BJ (cell line): Measurements from ENCODE around the gene NTRK3. TPM values are rescaled to one million over a fixed set of nuclear protein-coding genes. Genes with fewer than 3 reads are reported as not detected.

Experiments used
- CTCF ChIA-PET: fragments of 350-600 bp; formaldehyde crosslinking; extraction: SDS; loops from one replicate; lab custom pipeline; 2021; ENCODE audit warnings: antibody characterized with exemption, inconsistent platforms; lab: Yijun Ruan, JAX
- POLR2A ChIA-PET: fragments of 300-600 bp; sonication (Branson Sonifier 250); formaldehyde crosslinking; extraction: SDS; loops from one replicate; lab custom pipeline; 2021; ENCODE audit warnings: antibody characterized with exemption; lab: Charles Lee
- DNase-seq: peaks from one replicate; pipeline ENCODE4 v3.0.0-alpha.2; 2011; ENCODE audit warnings: low read depth
- H3K27me3 ChIP-seq: 2 replicates; pipeline ENCODE4 v1.6.0; 2011; ENCODE audit warnings: low read length; ENCODE audit not compliant: control insufficient read depth, insufficient read depth
- H3K36me3 ChIP-seq: 2 replicates; pipeline ENCODE4 v1.5.1; 2011; ENCODE audit warnings: low read length; ENCODE audit not compliant: control insufficient read depth, insufficient read depth
- H3K4me3 ChIP-seq: 2 replicates; pipeline ENCODE4 v1.5.1; 2011; ENCODE audit warnings: low read depth, mild to moderate bottlenecking, control low read depth, low read length
- polyA plus RNA-seq: library from polyadenylated mRNA; depleted of rRNA; stranded (reverse); fragments of >200 nt; gene quantifications from 2 replicates; pipeline ENCODE4 v1.2.3, GENCODE V29; 2011; rRNA removed
- small RNA-seq: library from RNA; depleted of rRNA; stranded (forward); fragments of <200 nt; gene quantifications from one replicate; pipeline ENCODE3, GENCODE V24; 2012; ENCODE audit warnings: low replicate concordance, low read depth; ENCODE audit not compliant: insufficient read length
- TF ChIP-seq, protein P1 (sequence below): IDR thresholded peaks from 2 replicates; pipeline ENCODE4 v1.5.1; 2011; ENCODE audit warnings: low read depth, mild to moderate bottlenecking, control low read depth, inconsistent platforms, low read length, moderate library complexity; ENCODE audit not compliant: insufficient read depth

Gene NTRK3
- polyA plus RNA-seq, 1 experiment, result 0.12 TPM

DNA sequence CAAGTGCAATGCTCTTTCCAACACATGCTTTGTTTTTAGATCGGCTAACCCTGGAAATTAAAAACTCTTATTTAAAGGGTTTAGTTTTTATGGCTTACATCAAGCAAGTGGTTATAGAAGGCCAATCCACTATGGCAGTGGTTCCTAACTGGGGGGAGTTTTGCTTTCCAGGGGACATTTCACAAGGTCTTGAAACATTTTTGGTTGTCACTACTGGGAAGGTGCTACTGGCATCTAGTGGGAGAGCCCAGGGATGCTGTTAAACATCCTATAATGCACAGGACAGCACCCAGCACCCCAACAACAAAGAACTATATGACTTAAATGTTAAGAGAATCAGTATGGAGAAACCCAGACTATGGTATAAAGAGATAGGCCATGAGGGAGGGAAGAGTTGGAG is 439.0 kb downstream of the NTRK3 start:
- ChIA-PET CTCF (interaction anchor here (1.6 kb wide), 1 partner anchor 8 kb away, joined by 6 read pairs; no protein-coding TSS in a partner anchor), POLR2A (interaction anchor here (0.6 kb wide), 1 partner anchor 11 kb away, joined by 3 read pairs; no protein-coding TSS in a partner anchor)
- no peak for DNase-seq
- no peaks in the 10 kb centered on the region for H3K36me3 ChIP-seq
- H3K27me3 ChIP-seq, result no peaks in the 10 kb centered on the region
- H3K4me3 ChIP-seq, result no peak overlapping the region
- TF ChIP-seq, protein P1, sequence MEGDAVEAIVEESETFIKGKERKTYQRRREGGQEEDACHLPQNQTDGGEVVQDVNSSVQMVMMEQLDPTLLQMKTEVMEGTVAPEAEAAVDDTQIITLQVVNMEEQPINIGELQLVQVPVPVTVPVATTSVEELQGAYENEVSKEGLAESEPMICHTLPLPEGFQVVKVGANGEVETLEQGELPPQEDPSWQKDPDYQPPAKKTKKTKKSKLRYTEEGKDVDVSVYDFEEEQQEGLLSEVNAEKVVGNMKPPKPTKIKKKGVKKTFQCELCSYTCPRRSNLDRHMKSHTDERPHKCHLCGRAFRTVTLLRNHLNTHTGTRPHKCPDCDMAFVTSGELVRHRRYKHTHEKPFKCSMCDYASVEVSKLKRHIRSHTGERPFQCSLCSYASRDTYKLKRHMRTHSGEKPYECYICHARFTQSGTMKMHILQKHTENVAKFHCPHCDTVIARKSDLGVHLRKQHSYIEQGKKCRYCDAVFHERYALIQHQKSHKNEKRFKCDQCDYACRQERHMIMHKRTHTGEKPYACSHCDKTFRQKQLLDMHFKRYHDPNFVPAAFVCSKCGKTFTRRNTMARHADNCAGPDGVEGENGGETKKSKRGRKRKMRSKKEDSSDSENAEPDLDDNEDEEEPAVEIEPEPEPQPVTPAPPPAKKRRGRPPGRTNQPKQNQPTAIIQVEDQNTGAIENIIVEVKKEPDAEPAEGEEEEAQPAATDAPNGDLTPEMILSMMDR, result 0 out of 2 replicates have a peak, but pooled peaks have one; percentile 13

DNA sequence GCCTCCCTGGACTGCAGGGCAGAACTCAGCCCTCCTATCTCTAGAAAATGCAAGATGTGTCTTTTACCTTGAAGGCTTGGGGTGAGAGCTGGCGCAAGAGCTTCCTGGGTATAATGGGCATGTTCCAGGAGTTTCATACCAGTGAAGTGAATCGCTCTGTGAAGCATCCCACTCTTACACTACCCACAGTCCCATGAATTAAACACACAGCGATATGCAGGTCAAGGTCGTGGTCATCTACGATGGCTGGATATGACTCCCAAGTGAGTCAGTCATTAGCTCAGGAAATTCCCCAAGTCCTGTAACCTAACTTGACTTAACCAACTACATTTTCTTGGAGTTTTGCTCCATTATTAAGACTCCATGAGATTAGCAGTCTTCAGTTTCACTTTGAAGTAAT is 439.7 kb downstream of the NTRK3 start:
- Histone ChIP-seq H3K36me3 (no peaks in the 10 kb centered on the region), H3K4me3 (no peak overlapping the region), H3K27me3 (no peaks in the 10 kb centered on the region)
- ChIA-PET POLR2A (interaction anchor here (0.6 kb wide), 1 partner anchor 10 kb away, joined by 3 read pairs; no protein-coding TSS in a partner anchor), CTCF (interaction anchor here (0.8 to 1.6 kb wide), 3 partner anchors 9 to 144 kb away, joined by 3 to 6 read pairs (median 3); no protein-coding TSS in a partner anchor)
- DNase-seq, result peak; percentile 75
- TF ChIP-seq, protein P1, result no peak

DNA sequence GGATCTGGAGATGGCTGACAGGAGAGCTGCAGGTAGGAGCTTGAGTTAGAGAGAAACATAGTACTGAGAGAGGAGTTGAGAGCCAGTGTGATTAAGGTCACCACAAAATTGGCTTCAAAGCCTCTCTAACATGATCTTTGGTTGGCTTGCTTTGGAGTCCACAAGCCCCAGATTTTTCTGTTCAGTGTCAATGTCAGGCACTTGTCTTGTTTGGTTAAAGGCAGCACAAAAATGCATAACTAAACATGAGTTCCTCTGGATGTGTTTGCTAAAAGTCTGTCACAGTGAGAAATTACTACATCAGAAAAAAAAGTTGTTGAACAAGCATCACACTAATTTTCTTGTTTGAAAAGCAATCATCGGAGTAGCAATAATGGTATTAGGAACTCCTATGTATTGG is 440.5 kb downstream of the NTRK3 start:
- DNase-seq, result no peak
- CTCF ChIA-PET, result interaction anchor here (0.9 to 1.3 kb wide), 3 partner anchors 11 to 143 kb away, joined by 3 read pairs; no protein-coding TSS in a partner anchor
- no peaks in the 10 kb centered on the region for H3K36me3 ChIP-seq
- no peak overlapping the region for H3K4me3 ChIP-seq
- TF ChIP-seq, protein P1, result no peak
- H3K27me3 ChIP-seq, result no peaks in the 10 kb centered on the region
- POLR2A ChIA-PET, result no interaction called here

Small RNAs within 50 kb of the gene (small RNA-seq; reads per million reads assigned to genes)
- not detected for gene MED28P6

Other genes starting within 250 kb of the NTRK3 start
- gene MRPL46, start 210.6 kb upstream of the NTRK3 start, polyA plus RNA-seq, result 18.4 and 22.1 TPM in 2 replicates
- gene MRPS11, start 211.0 kb upstream of the NTRK3 start, polyA plus RNA-seq, result 79.3 and 103 TPM in 2 replicates